ENCODE results near the gene HSPA1B. TPM values are rescaled to one million over a fixed set of nuclear protein-coding genes. Genes with fewer than 3 reads are reported as not detected.

Gene HSPA1B
- total and polyA plus RNA-seq, 9 donors = 42.7 to 101 (median 59.4) TPM

DNA sequence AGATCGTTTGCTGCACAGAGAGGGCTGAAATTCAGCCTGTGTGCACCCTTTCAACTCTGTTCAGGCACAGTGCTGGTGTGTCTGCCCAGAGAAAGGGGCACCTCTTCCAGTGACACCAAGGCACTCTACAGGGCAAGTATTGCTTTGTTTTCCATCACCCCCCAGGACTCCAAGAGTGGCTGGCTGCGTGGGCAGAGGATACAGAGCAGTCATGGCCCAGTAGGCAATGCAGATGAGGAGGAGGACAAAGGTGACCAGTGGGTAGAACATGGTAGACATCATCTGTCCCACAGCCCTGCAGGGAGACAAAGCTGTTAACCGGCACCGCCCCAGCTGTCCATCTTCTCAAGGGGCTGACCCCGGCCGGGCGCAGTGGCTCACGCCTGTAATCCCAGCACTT lies 41.8 kb downstream of the HSPA1B start:
- Histone ChIP-seq H3K9me3 (replicated peaks; ENCODE audit: control insufficient read depth, low read depth, low read length) (no peaks in the 10 kb centered on the region), H3K4me3 (ENCODE audit: low read length) (no peak overlapping the region), H3K4me1 (ENCODE audit: control insufficient read depth, insufficient read depth, low read length) (peaks cover 7% of the 10 kb centered on the region), H3K27me3 (ENCODE audit: control insufficient read depth, insufficient read depth, low read length) (peaks cover 6% of the 10 kb centered on the region), H3K36me3 (ENCODE audit: control insufficient read depth, insufficient read depth, low read length) (no peaks in the 10 kb centered on the region), H3K27ac (ENCODE audit: low read length) (no peak overlapping the region)
- WGBS (ENCODE audit: insufficient coverage) = 67% methylated on average over 3 of the region's 8 CpGs
- DNase-seq = no peak

- WGBS (ENCODE audit: insufficient coverage) = 62% methylated on average over 14 of the region's 16 CpGs
- Histone ChIP-seq H3K27me3 (ENCODE audit: control insufficient read depth, insufficient read depth, low read length) (peaks cover 6% of the 10 kb centered on the region), H3K4me1 (ENCODE audit: control insufficient read depth, insufficient read depth, low read length) (peaks cover 4% of the 10 kb centered on the region), H3K4me3 (ENCODE audit: low read length) (no peak overlapping the region), H3K36me3 (ENCODE audit: control insufficient read depth, insufficient read depth, low read length) (no peaks in the 10 kb centered on the region), H3K27ac (ENCODE audit: low read length) (no peak overlapping the region), H3K9me3 (replicated peaks; ENCODE audit: control insufficient read depth, low read depth, low read length) (no peaks in the 10 kb centered on the region)
- no peak for DNase-seq
These were observed 42.9 kb downstream of the HSPA1B start for GRCh38 chr6:31870385-31870921.

DNA sequence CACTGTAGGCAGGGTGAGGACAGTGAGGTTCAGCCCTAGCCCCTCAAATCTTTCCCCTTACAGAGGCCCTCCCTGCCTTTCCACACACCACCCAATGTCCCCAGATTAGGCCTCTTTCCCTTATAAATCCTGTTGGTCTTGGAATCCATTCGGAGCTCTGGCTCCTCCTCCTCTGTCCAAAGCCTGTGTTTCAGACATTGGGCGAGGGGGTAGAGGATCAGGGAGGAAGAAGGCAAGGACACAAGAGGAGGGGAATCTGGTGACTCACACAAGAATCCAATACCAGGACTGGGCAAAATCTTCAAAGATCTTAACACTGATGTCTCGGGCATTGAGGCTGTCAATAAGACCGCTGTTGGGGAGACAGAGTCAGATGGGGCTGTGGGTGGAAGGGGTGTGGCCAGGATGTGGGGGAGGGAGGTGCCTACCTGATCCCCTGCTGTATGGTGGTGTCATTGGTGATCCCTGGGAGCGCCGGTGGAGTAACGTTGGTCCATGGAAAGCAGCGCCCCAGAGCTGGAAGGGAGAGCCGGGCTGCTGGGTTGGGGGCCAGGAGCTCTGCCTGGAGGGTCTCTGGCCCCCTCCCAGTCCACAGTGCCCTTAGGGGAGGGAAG lies 43.6 kb downstream of the HSPA1B start:
- no peaks in the 10 kb centered on the region for H3K36me3 ChIP-seq (ENCODE audit: control insufficient read depth, insufficient read depth, low read length)
- WGBS (ENCODE audit: insufficient coverage) = 34% methylated on average over 7 of the region's 9 CpGs
- H3K4me3 ChIP-seq (ENCODE audit: low read length) = no peak overlapping the region
- H3K9me3 ChIP-seq (replicated peaks; ENCODE audit: control insufficient read depth, low read depth, low read length) = no peaks in the 10 kb centered on the region
- H3K4me1 ChIP-seq (ENCODE audit: control insufficient read depth, insufficient read depth, low read length) = peaks cover 4% of the 10 kb centered on the region
- H3K27ac ChIP-seq (ENCODE audit: low read length) = no peak overlapping the region
- H3K27me3 ChIP-seq (ENCODE audit: control insufficient read depth, insufficient read depth, low read length) = peaks cover 6% of the 10 kb centered on the region
- no peak for DNase-seq

DNA sequence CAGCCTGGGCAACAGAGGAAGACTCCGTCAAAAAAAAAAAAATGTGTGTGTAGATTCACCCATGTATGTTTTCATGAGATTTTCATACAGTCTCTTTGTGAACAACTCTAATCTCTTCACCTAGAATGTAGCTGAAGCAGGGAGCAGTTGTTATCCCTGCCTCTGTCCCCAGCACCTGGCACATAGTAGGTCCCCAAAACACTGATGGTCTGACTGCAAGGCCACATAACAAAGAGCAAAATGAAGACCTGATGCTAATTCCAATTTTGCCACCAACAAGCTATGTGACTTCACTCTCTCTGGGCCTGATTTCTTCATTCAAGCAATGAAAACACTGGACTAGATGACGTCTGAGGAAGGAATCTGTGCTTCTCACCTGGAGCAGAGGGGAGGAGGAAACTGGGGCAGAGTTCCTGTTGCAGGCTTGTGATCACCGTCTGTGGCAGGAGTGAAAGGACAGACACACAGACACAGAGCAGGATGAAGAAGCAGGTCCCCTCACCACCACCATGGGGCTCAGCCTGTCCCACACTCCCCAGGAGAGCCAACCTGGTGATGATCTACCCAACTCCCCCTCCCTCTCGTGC lies 46.6 kb downstream of the HSPA1B start:
- Histone ChIP-seq H3K9me3 (replicated peaks; ENCODE audit: control insufficient read depth, low read depth, low read length) (no peaks in the 10 kb centered on the region), H3K36me3 (ENCODE audit: control insufficient read depth, insufficient read depth, low read length) (no peaks in the 10 kb centered on the region), H3K27me3 (ENCODE audit: control insufficient read depth, insufficient read depth, low read length) (peaks cover 6% of the 10 kb centered on the region), H3K4me3 (ENCODE audit: low read length) (no peak overlapping the region), H3K4me1 (ENCODE audit: control insufficient read depth, insufficient read depth, low read length) (peaks cover 4% of the 10 kb centered on the region), H3K27ac (ENCODE audit: low read length) (no peak overlapping the region)
- 70% methylated on average over 2 of the region's 4 CpGs for WGBS (ENCODE audit: insufficient coverage)
- DNase-seq = no peak

- no peak for DNase-seq
- H3K9me3 ChIP-seq (replicated peaks; ENCODE audit: control insufficient read depth, low read depth, low read length) = no peaks in the 10 kb centered on the region
- peaks cover 5% of the 10 kb centered on the region for H3K36me3 ChIP-seq (ENCODE audit: control insufficient read depth, insufficient read depth, low read length)
- H3K27me3 ChIP-seq (ENCODE audit: control insufficient read depth, insufficient read depth, low read length) = peaks cover 3% of the 10 kb centered on the region
- H3K27ac ChIP-seq (ENCODE audit: low read length) = no peak overlapping the region
- WGBS (ENCODE audit: insufficient coverage) = 76% methylated on average over 3 of the region's 5 CpGs
- H3K4me1 ChIP-seq (ENCODE audit: control insufficient read depth, insufficient read depth, low read length) = peaks cover 4% of the 10 kb centered on the region
- H3K4me3 ChIP-seq (ENCODE audit: low read length) = no peak overlapping the region
These were observed 47.5 kb downstream of the HSPA1B start for GRCh38 chr6:31874836-31875572.

DNA sequence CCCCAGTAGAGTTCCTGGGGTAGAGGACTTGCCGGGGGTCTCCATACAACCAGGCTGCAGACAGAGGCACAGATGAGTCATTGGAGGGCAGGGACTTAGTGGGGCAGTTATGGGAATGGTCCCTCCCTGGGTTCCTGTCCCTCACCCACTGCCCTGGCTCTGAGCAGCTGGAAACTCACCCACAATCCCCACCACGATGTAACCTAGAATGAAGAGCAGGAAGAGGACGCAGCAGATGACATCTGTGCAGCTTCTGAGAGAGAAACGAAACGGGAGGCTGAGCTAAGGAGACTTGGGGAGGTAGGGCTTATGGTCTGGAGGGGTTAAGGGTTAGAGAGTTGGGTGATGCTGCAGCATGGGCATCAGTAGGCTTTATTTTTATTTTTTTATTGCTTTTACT lies 48.3 kb downstream of the HSPA1B start:
- Histone ChIP-seq H3K4me1 (ENCODE audit: control insufficient read depth, insufficient read depth, low read length) (peaks cover 2% of the 10 kb centered on the region), H3K27me3 (ENCODE audit: control insufficient read depth, insufficient read depth, low read length) (peaks cover 3% of the 10 kb centered on the region), H3K9me3 (replicated peaks; ENCODE audit: control insufficient read depth, low read depth, low read length) (no peaks in the 10 kb centered on the region), H3K4me3 (ENCODE audit: low read length) (no peak overlapping the region), H3K36me3 (ENCODE audit: control insufficient read depth, insufficient read depth, low read length) (peaks cover 13% of the 10 kb centered on the region), H3K27ac (ENCODE audit: low read length) (no peak overlapping the region)
- WGBS (ENCODE audit: insufficient coverage) = 43% methylated on average over 3 of the region's 5 CpGs
- no peak for DNase-seq

DNA sequence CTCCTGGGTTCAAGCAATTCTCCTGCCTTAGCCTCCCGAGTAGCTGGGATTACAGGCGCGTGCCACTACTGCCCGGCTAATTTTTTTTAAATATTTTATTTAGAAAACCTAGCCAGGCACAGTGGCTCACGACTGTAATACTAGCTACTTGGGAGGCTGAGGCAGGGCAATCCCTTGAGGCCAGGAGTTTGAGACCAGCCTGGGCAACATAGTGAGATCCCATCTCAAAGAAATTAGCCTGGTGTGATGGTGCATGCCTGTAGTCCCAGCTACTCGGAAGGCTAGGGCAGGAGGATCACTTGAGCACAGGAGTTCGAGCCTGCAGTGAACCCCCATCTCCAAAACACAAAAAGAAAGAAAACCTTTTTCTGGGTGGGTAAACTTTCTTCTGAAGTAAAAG lies 48.8 kb downstream of the HSPA1B start:
- DNase-seq = no peak
- Histone ChIP-seq H3K36me3 (ENCODE audit: control insufficient read depth, insufficient read depth, low read length) (peaks cover 18% of the 10 kb centered on the region), H3K4me1 (ENCODE audit: control insufficient read depth, insufficient read depth, low read length) (no peaks in the 10 kb centered on the region), H3K9me3 (replicated peaks; ENCODE audit: control insufficient read depth, low read depth, low read length) (no peaks in the 10 kb centered on the region), H3K4me3 (ENCODE audit: low read length) (no peak overlapping the region), H3K27ac (ENCODE audit: low read length) (no peak overlapping the region), H3K27me3 (ENCODE audit: control insufficient read depth, insufficient read depth, low read length) (peaks cover 3% of the 10 kb centered on the region)
- no CpG with 5 or more reads among the region's 7 CpGs for WGBS (ENCODE audit: insufficient coverage)

GRCh38 chr6:31877125-31877650 lies 49.6 kb downstream of the HSPA1B start:
- H3K4me1 ChIP-seq (ENCODE audit: control insufficient read depth, insufficient read depth, low read length) = no peaks in the 10 kb centered on the region
- H3K27me3 ChIP-seq (ENCODE audit: control insufficient read depth, insufficient read depth, low read length) = no peaks in the 10 kb centered on the region
- no peaks in the 10 kb centered on the region for H3K9me3 ChIP-seq (replicated peaks; ENCODE audit: control insufficient read depth, low read depth, low read length)
- peaks cover 23% of the 10 kb centered on the region for H3K36me3 ChIP-seq (ENCODE audit: control insufficient read depth, insufficient read depth, low read length)
- H3K27ac ChIP-seq (ENCODE audit: low read length) = no peak overlapping the region
- H3K4me3 ChIP-seq (ENCODE audit: low read length) = no peak overlapping the region
- no peak for DNase-seq
- WGBS (ENCODE audit: insufficient coverage) = 50% methylated on average over 2 of the region's 3 CpGs

GRCh38 chr6:31877651-31878161 lies 50.2 kb downstream of the HSPA1B start:
- H3K4me3 ChIP-seq (ENCODE audit: low read length) = no peak overlapping the region
- DNase-seq = no peak
- H3K36me3 ChIP-seq (ENCODE audit: control insufficient read depth, insufficient read depth, low read length) = peaks cover 28% of the 10 kb centered on the region
- no peaks in the 10 kb centered on the region for H3K27me3 ChIP-seq (ENCODE audit: control insufficient read depth, insufficient read depth, low read length)
- WGBS (ENCODE audit: insufficient coverage) = 67% methylated on average over 7 of the region's 10 CpGs
- H3K27ac ChIP-seq (ENCODE audit: low read length) = no peak overlapping the region
- peaks cover 1% of the 10 kb centered on the region for H3K4me1 ChIP-seq (ENCODE audit: control insufficient read depth, insufficient read depth, low read length)
- H3K9me3 ChIP-seq (replicated peaks; ENCODE audit: control insufficient read depth, low read depth, low read length) = no peaks in the 10 kb centered on the region

- DNase-seq = no peak
- 47% methylated on average over 3 of the region's 3 CpGs for WGBS (ENCODE audit: insufficient coverage)
- Histone ChIP-seq H3K27ac (ENCODE audit: low read length) (no peak overlapping the region), H3K9me3 (replicated peaks; ENCODE audit: control insufficient read depth, low read depth, low read length) (no peaks in the 10 kb centered on the region), H3K4me3 (ENCODE audit: low read length) (no peak overlapping the region), H3K4me1 (ENCODE audit: control insufficient read depth, insufficient read depth, low read length) (peaks cover 2% of the 10 kb centered on the region), H3K36me3 (ENCODE audit: control insufficient read depth, insufficient read depth, low read length) (peaks cover 33% of the 10 kb centered on the region), H3K27me3 (ENCODE audit: control insufficient read depth, insufficient read depth, low read length) (no peaks in the 10 kb centered on the region)
These were observed 50.7 kb downstream of the HSPA1B start for GRCh38 chr6:31878222-31878621.

Data from muscle of leg (tissue), 11 donors.